Stimulated activated CD4-positive, alpha-beta T cell treated with anti-CD3 and anti-CD28 coated beads, TNF-alpha, amount 100 ng/mL, for 24 hours (primary cell): ENCODE measurements around the gene GLI2.

Experiments used
- DNase-seq, 3 experiments: peaks; one replicate each; pipeline ENCODE4 v3.0.0-alpha.2; 2020; ENCODE audit warnings: low read depth in 3 of 3

GLI2 gene

GRCh38 chr2:120758181-120759144, 22.8 kb downstream of the GLI2 start:
- DNase-seq, result no peak

GRCh38 chr2:120759543-120760331, 24.1 kb downstream of the GLI2 start:
- no peak for DNase-seq

GRCh38 chr2:120760446-120761135, 24.9 kb downstream of the GLI2 start:
- DNase-seq, result no peak

GRCh38 chr2:120761164-120761861, 25.6 kb downstream of the GLI2 start:
- no peak for DNase-seq

- no peak for DNase-seq
Observed at GRCh38 chr2:120761911-120762310, 26.2 kb downstream of the GLI2 start.

- no peak for DNase-seq
Observed at GRCh38 chr2:120762341-120763061, 26.8 kb downstream of the GLI2 start.

- no peak for DNase-seq
Observed at GRCh38 chr2:120763508-120763907, 27.8 kb downstream of the GLI2 start.

- no peak for DNase-seq
Observed at GRCh38 chr2:120763931-120764330, 28.3 kb downstream of the GLI2 start.

- DNase-seq, result no peak
Observed at GRCh38 chr2:120764492-120764891, 28.8 kb downstream of the GLI2 start.

- DNase-seq, result no peak
Observed at GRCh38 chr2:120764991-120765677, 29.5 kb downstream of the GLI2 start.

- no peak for DNase-seq
Observed at GRCh38 chr2:120765678-120766469, 30.2 kb downstream of the GLI2 start.

- no peak for DNase-seq
Observed at GRCh38 chr2:120766470-120767351, 31.0 kb downstream of the GLI2 start.

- DNase-seq, result no peak
Observed at GRCh38 chr2:120767486-120768005, 31.9 kb downstream of the GLI2 start.

GRCh38 chr2:120768112-120769048, 32.7 kb downstream of the GLI2 start:
- DNase-seq, result no peak

GRCh38 chr2:120769076-120769786, 33.6 kb downstream of the GLI2 start:
- DNase-seq, result no peak

- no peak for DNase-seq
Observed at GRCh38 chr2:120769787-120770120, 34.1 kb downstream of the GLI2 start.
